ENCODE data around the gene SRGAP1. TPM values are rescaled to one million over a fixed set of nuclear protein-coding genes. Genes with fewer than 3 reads are reported as not detected.

SRGAP1 gene
- polyA plus RNA-seq, 3 donors from 2014 or later, result 0.02 TPM; not detected in 2

- no peaks in the 10 kb centered on the region for H3K4me1 Mint-ChIP-seq
- no peaks in the 10 kb centered on the region for H3K36me3 Mint-ChIP-seq
- no peak for DNase-seq
- peaks cover 0 to 5% (median 4%) of the 10 kb centered on the region in 3 donors for H3K27me3 Mint-ChIP-seq (ENCODE audit: low read depth in 3 of 3)
- no peak overlapping the region for H3K27ac Mint-ChIP-seq
- peaks cover 0 to 1% (median 0%) of the 10 kb centered on the region in 6 donors for H3K9me3 Mint-ChIP-seq
- no peak overlapping the region for H3K4me3 Mint-ChIP-seq
Observed at GRCh38 chr12:63888908-63889635, 44.6 kb downstream of the SRGAP1 start.

- DNase-seq, result no peak
- Mint-ChIP-seq H3K27ac (no peak overlapping the region), H3K9me3 (peaks cover 0 to 6% (median 0%) of the 10 kb centered on the region in 6 donors), H3K27me3 (ENCODE audit: low read depth in 3 of 3) (peaks cover 0 to 4% (median 3%) of the 10 kb centered on the region in 3 donors), H3K4me1 (no peaks in the 10 kb centered on the region), H3K36me3 (no peaks in the 10 kb centered on the region), H3K4me3 (no peak overlapping the region)
Observed at GRCh38 chr12:63889721-63890509, 45.4 kb downstream of the SRGAP1 start.

DNA sequence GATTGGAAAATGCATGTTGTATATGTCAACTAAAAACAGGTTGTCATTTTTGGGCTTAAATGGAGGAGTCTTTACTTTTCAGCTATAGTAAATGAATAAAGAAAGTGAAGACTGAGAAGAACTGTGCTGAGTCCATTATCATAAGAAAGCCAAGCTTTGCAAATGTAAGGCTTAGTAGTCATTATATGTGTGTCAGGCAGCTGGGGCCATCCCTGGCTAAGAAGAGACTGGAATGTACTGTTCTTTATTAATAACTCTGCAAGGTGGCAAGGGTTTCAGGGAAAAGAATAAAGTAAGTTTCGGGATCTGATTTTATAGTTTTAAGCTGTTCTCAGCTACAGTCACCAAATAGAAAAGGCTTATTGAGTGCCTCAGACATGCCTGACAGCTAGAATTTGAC, 48.7 kb downstream of the SRGAP1 start:
- H3K27ac Mint-ChIP-seq, result no peak overlapping the region
- no peaks in the 10 kb centered on the region for H3K4me1 Mint-ChIP-seq
- H3K36me3 Mint-ChIP-seq, result no peaks in the 10 kb centered on the region
- H3K9me3 Mint-ChIP-seq, result peaks cover 0 to 6% (median 0%) of the 10 kb centered on the region in 6 donors
- DNase-seq, result no peak
- peaks cover 0 to 2% (median 1%) of the 10 kb centered on the region in 3 donors for H3K27me3 Mint-ChIP-seq (ENCODE audit: low read depth in 3 of 3)
- H3K4me3 Mint-ChIP-seq, result no peak overlapping the region

GRCh38 chr12:63894132-63894531, 49.6 kb downstream of the SRGAP1 start:
- Mint-ChIP-seq H3K36me3 (no peaks in the 10 kb centered on the region), H3K4me3 (no peak overlapping the region), H3K9me3 (peaks cover 0 to 6% (median 0%) of the 10 kb centered on the region in 6 donors), H3K4me1 (no peaks in the 10 kb centered on the region), H3K27ac (no peak overlapping the region), H3K27me3 (ENCODE audit: low read depth in 3 of 3) (peaks cover 0 to 3% (median 2%) of the 10 kb centered on the region in 3 donors)
- DNase-seq, result no peak

DNA sequence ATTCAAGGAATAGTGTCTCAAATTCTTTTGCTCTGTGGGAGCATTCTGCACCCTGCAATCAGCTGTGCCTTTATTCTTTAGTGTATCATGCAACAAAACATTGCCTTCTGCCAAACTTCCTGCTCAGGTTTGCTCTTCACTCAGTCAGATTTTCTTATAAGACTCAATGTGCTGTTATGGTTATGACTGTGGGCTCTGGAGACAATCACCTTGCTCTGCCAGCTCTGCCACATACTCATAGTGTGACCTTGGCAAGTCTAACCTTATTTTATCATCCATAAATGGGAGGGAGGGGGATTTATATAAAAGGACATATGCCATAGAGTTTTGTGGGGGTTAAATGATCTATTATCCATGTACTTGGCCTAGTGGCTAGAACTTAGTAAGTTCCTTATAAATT, 51.3 kb downstream of the SRGAP1 start:
- peaks cover 0 to 6% (median 0%) of the 10 kb centered on the region in 6 donors for H3K9me3 Mint-ChIP-seq
- no peaks in the 10 kb centered on the region for H3K4me1 Mint-ChIP-seq
- no peak for DNase-seq
- no peak overlapping the region for H3K27ac Mint-ChIP-seq
- peaks cover 0 to 2% (median 2%) of the 10 kb centered on the region in 3 donors for H3K27me3 Mint-ChIP-seq (ENCODE audit: low read depth in 3 of 3)
- no peak overlapping the region for H3K4me3 Mint-ChIP-seq
- no peaks in the 10 kb centered on the region for H3K36me3 Mint-ChIP-seq

DNA sequence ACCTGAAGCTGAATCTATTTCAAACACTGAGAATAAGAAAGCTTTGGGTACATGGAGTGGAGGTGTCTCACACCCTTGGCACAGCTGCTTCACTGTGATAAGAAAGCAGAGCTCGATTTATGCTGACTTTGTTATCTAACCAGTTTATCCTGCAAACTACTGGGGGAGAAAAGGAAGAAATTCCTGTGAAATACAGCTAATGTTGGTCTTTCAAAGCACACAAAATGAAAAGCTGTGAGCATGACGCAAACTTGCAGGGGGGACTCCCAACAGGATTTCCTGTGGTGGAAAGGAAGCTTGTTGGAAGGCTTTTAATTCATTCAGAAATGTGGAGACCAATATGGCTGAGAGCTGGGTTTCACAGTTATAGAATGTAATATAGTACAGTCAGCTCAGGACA, 53.4 kb downstream of the SRGAP1 start:
- Mint-ChIP-seq H3K27ac (no peak overlapping the region), H3K4me3 (no peak overlapping the region), H3K36me3 (no peaks in the 10 kb centered on the region), H3K9me3 (peaks cover 0 to 6% (median 0%) of the 10 kb centered on the region in 6 donors), H3K27me3 (ENCODE audit: low read depth in 3 of 3) (peaks cover 0 to 2% (median 0%) of the 10 kb centered on the region in 3 donors), H3K4me1 (no peaks in the 10 kb centered on the region)
- DNase-seq, result no peak

DNA sequence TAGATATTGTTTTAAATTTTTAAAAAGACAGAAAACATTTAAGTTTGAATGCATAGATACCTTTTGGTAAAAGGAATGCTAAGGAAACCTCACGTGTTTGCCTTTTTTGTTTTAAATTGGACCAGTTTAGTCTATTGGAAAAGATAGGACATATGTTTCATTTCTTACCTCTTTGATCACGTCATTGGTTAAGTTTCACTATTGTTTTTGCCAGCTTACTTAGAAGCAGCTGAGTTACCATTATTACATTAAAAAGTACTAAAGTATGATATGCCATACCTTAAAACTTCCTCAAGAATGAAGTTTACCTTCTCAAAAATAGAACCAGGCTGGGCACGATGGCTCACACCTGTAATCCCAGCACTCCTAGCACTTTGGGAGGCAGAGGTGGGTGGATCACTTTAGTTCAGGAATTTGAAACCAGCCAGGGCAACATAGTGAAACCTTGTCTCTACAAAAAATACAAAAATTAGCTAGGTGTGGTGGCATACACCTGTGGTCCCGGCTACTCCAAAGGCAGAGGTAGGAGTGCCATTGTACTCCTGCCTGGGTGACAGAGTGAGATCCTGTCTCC, 54.4 kb downstream of the SRGAP1 start:
- Mint-ChIP-seq H3K4me1 (no peaks in the 10 kb centered on the region), H3K9me3 (peaks cover 0 to 6% (median 0%) of the 10 kb centered on the region in 6 donors), H3K4me3 (no peak overlapping the region), H3K27me3 (ENCODE audit: low read depth in 3 of 3) (peaks cover 0 to 2% (median 0%) of the 10 kb centered on the region in 3 donors), H3K27ac (no peak overlapping the region), H3K36me3 (no peaks in the 10 kb centered on the region)
- DNase-seq, result no peak

- Mint-ChIP-seq H3K4me3 (no peak overlapping the region), H3K4me1 (no peaks in the 10 kb centered on the region)
- no peak for DNase-seq
Observed at GRCh38 chr12:63899396-63899795, 54.9 kb downstream of the SRGAP1 start.

GRCh38 chr12:63900922-63901793, 56.7 kb downstream of the SRGAP1 start:
- peaks cover 0 to 6% (median under 1%) of the 10 kb centered on the region in 6 donors for H3K9me3 Mint-ChIP-seq
- H3K27me3 Mint-ChIP-seq (ENCODE audit: low read depth in 3 of 3), result peaks cover 0 to 5% (median 2%) of the 10 kb centered on the region in 3 donors
- no peak overlapping the region for H3K27ac Mint-ChIP-seq
- H3K36me3 Mint-ChIP-seq, result no peaks in the 10 kb centered on the region
- DNase-seq, result no peak
- no peaks in the 10 kb centered on the region for H3K4me1 Mint-ChIP-seq
- no peak overlapping the region for H3K4me3 Mint-ChIP-seq

More at GRCh38 chr12:63899396-63899795, 54.9 kb downstream of the SRGAP1 start:
- H3K27me3 Mint-ChIP-seq (ENCODE audit: low read depth in 3 of 3), result peaks cover 0 to 2% (median 0%) of the 10 kb centered on the region in 3 donors
- H3K9me3 Mint-ChIP-seq, result peaks cover 0 to 3% (median 0%) of the 10 kb centered on the region in 6 donors
- no peak overlapping the region for H3K27ac Mint-ChIP-seq
- H3K36me3 Mint-ChIP-seq, result no peaks in the 10 kb centered on the region

- H3K27ac Mint-ChIP-seq, result no peak overlapping the region
- peaks cover 0 to 5% (median 0%) of the 10 kb centered on the region in 3 donors for H3K27me3 Mint-ChIP-seq (ENCODE audit: low read depth in 3 of 3)
- no peaks in the 10 kb centered on the region for H3K4me1 Mint-ChIP-seq
- no peak overlapping the region for H3K4me3 Mint-ChIP-seq
- H3K9me3 Mint-ChIP-seq, result peaks cover 0 to 6% (median 2%) of the 10 kb centered on the region in 6 donors
- peaks cover 0 to 3% (median 0%) of the 10 kb centered on the region in 3 donors for H3K36me3 Mint-ChIP-seq
- DNase-seq, result no peak
Observed at GRCh38 chr12:63904653-63905052, 60.2 kb downstream of the SRGAP1 start.

- H3K27me3 Mint-ChIP-seq (ENCODE audit: low read depth in 3 of 3), result peaks cover 0 to 5% (median 0%) of the 10 kb centered on the region in 3 donors
- H3K4me1 Mint-ChIP-seq, result no peaks in the 10 kb centered on the region
- no peak overlapping the region for H3K4me3 Mint-ChIP-seq
- no peak overlapping the region for H3K27ac Mint-ChIP-seq
- DNase-seq, result no peak
- peaks cover 0 to 3% (median 0%) of the 10 kb centered on the region in 3 donors for H3K36me3 Mint-ChIP-seq
- peaks cover 0 to 6% (median 2%) of the 10 kb centered on the region in 6 donors for H3K9me3 Mint-ChIP-seq
Observed at GRCh38 chr12:63905544-63905943, 61.0 kb downstream of the SRGAP1 start.

DNA sequence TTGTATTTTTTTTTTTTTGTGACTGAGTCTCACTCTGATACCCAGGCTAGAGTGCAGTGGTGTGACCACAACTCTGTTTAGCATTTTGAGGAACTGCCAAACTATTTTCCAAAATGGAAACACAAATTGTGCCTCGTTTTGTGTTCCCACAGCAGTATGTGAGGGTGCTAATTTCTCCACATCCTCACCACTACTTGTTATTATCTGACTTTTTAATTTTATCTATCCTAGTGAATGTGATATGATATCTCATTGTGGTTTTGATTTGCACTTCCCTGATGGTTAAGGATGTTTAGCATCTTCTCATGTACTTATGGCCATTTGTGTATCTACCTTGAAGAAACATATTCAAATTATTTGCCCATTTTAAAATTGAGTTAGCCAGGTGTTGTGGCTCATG, 62.4 kb downstream of the SRGAP1 start:
- Mint-ChIP-seq H3K27me3 (ENCODE audit: low read depth in 3 of 3) (peaks cover 0 to 7% (median 1%) of the 10 kb centered on the region in 3 donors), H3K4me3 (no peak overlapping the region), H3K27ac (no peak overlapping the region), H3K9me3 (peaks cover 0 to 6% (median 2%) of the 10 kb centered on the region in 6 donors), H3K4me1 (no peaks in the 10 kb centered on the region), H3K36me3 (peaks cover 0 to 3% (median 0%) of the 10 kb centered on the region in 3 donors)
- DNase-seq, result no peak

DNA sequence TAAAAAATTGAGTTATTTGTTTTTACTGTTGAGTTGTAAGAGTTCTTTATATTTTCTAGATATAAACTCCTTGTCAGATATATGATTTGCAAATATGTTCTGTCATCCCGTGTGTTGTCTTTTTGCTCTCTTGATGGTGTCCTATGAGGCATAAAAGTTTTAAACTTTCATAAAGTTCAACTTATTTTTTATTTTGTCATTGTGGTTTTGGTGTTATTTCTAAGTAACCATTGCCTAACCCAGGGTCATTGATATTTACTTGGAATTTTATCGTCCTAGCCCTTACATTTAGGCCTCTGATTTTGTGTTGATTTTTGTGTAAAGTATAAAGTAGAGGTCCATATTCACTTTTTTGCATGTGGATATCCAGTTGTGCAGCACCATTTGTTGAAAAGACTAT, 63.1 kb downstream of the SRGAP1 start:
- DNase-seq, result no peak
- no peak overlapping the region for H3K4me3 Mint-ChIP-seq
- H3K27me3 Mint-ChIP-seq (ENCODE audit: low read depth in 3 of 3), result peaks cover 0 to 7% (median 1%) of the 10 kb centered on the region in 3 donors
- H3K27ac Mint-ChIP-seq, result no peak overlapping the region
- peaks cover 0 to 3% (median 0%) of the 10 kb centered on the region in 3 donors for H3K36me3 Mint-ChIP-seq
- no peaks in the 10 kb centered on the region for H3K4me1 Mint-ChIP-seq
- peaks cover 0 to 6% (median 2%) of the 10 kb centered on the region in 6 donors for H3K9me3 Mint-ChIP-seq

All from immature natural killer cell (primary cell).